Measurements from ENCODE around the gene CPT1A. TPM values are rescaled to one million over a fixed set of nuclear protein-coding genes. Genes with fewer than 3 reads are reported as not detected.
A peak's percentile ranks its signal among the peaks of the same experiment; 100 is the strongest.

CPT1A gene
- total RNA-seq, 1 experiment from 2014 or later: 1.9 TPM

GRCh38 chr11:68748061-68748460 is 93.7 kb downstream of the CPT1A start:
- in situ Hi-C loops (cut with HindIII; ENCODE audit: low sequenced_read_pairs): no loop called here
- DNase-seq (ENCODE audit: low spot score): no peak

DNA sequence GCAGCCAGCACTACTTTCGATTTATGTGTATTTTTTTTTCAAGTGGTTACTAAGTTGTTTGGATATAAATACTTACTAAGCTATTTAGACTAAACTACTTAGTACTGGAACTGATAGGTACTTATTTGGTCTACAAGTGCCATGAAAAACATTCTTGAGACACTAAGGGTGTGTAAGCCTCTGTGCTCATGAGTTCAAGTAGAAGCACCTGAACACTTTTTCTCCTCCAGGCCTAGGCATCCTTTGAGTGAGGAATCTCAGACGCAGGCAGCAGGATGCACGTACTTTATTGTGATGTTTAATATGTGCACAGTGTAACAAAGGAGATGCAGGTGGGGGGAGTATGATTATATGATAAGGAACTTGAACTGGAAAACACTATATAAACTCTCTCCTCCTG is 98.2 kb downstream of the CPT1A start:
- in situ Hi-C loops (cut with HindIII; ENCODE audit: low sequenced_read_pairs): no loop called here
- DNase-seq (ENCODE audit: low spot score): no peak

DNA sequence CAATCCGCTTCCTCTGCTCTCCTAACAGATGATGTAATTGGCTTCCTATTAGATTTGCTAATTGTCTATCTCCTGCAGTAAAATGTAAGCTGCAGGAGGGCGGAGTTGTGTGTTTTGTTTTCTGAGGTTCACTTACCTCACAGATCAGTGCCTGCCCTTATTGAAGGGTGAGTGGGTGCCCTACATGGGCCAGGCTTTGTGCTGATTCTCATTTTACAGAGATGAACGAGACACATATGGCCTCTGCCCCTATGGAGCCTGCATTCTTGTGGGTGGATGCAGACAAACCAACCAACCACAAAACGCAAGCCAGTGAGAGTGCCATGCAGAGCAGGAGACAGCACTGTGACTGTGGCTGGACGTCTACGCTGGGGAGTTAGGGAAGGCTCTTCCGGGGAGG is 100.3 kb downstream of the CPT1A start:
- in situ Hi-C loops (cut with HindIII; ENCODE audit: low sequenced_read_pairs): no loop called here
- DNase-seq (ENCODE audit: low spot score): no peak

- DNase-seq (ENCODE audit: low spot score): no peak
- in situ Hi-C loops (cut with HindIII; ENCODE audit: low sequenced_read_pairs): no loop called here
These were observed 106.1 kb downstream of the CPT1A start for GRCh38 chr11:68735646-68736045.

GRCh38 chr11:68735125-68735524 is 106.6 kb downstream of the CPT1A start:
- DNase-seq (ENCODE audit: low spot score): no peak
- in situ Hi-C loops (cut with HindIII; ENCODE audit: low sequenced_read_pairs): no loop called here

- DNase-seq (ENCODE audit: low spot score): no peak
- in situ Hi-C loops (cut with HindIII; ENCODE audit: low sequenced_read_pairs): no loop called here
These were observed 107.6 kb downstream of the CPT1A start for GRCh38 chr11:68734111-68734510.

DNA sequence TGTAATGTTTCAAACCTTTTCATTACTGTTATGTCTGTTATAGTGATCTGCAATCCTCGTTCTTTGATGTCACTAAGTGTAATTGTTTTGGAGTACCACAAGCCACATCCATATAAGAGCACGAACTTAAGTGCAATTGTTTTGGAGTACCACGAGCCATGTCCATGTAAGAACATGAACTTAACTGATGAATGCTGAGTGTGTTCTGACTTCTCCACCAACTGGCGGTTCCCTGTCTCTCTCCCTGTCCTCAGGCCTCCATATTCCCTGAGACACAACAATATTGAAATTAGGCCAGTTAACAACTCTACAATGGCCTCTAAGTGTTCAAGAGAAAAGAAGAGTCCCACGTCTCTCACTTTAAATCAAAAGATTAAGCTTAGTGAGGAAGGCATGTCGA is 113.9 kb downstream of the CPT1A start:
- in situ Hi-C loops (cut with HindIII; ENCODE audit: low sequenced_read_pairs): no loop called here
- peak; percentile 17 for DNase-seq (ENCODE audit: low spot score)

GRCh38 chr11:68724293-68724692 is 117.4 kb downstream of the CPT1A start:
- in situ Hi-C loops (cut with HindIII; ENCODE audit: low sequenced_read_pairs): no loop called here

GRCh38 chr11:68722143-68722542 is 119.6 kb downstream of the CPT1A start:
- DNase-seq (ENCODE audit: low spot score): no peak
- in situ Hi-C loops (cut with HindIII; ENCODE audit: low sequenced_read_pairs): no loop called here

More at GRCh38 chr11:68724293-68724692, 117.4 kb downstream of the CPT1A start:
- DNase-seq (ENCODE audit: low spot score): no peak

DNA sequence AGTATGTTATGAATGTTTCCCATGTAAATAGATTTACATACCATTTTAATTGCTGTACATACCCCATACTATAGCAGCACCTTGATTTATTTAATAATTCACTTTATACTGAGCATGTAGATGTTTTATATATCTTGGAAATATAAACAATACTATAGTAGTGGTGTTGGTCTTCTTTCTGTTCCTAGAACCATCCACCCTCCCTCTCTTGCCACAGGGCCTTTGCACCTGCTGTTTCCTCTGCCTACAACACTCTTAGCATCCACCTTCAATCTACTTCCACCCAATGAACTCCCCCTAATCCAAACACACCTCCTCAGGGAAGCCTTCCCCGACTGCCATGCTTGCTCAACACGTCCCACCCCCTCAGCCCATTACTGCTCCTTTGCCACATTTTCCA is 120.6 kb downstream of the CPT1A start:
- in situ Hi-C loops (cut with HindIII; ENCODE audit: low sequenced_read_pairs): no loop called here
- no peak for DNase-seq (ENCODE audit: low spot score)

DNA sequence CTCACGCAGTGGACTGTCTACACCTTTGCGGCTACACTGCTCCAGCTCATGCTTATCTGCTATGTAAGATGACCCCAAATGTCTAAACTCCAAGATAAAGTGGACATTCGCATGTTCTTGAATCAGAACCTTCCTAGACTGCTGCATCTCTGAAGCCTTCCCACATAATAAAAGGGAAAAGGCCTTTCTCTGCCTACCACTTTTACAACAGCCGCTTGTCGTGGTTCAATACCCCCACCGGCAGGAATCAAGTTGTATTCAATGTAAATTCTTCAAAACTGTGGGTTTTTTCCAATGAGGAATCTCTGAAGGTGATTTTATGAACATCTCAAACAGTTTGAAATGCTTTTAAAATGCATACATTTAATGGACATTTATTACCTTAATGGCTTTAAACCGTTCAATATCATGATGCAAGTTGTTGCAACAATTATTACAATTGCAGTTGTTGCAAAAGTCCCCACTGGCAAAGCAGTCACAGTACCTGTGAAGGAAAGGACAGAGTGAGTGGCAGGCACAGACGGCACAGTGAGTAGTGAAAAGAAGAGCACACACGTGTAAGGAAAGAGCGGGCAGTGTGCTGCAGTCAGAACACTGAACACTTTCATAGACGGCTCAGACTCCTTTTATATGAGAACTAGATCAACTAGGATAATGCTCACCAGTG is 126.1 kb downstream of the CPT1A start:
- in situ Hi-C loops (cut with HindIII; ENCODE audit: low sequenced_read_pairs): no loop called here
- no peak for DNase-seq (ENCODE audit: low spot score)

DNA sequence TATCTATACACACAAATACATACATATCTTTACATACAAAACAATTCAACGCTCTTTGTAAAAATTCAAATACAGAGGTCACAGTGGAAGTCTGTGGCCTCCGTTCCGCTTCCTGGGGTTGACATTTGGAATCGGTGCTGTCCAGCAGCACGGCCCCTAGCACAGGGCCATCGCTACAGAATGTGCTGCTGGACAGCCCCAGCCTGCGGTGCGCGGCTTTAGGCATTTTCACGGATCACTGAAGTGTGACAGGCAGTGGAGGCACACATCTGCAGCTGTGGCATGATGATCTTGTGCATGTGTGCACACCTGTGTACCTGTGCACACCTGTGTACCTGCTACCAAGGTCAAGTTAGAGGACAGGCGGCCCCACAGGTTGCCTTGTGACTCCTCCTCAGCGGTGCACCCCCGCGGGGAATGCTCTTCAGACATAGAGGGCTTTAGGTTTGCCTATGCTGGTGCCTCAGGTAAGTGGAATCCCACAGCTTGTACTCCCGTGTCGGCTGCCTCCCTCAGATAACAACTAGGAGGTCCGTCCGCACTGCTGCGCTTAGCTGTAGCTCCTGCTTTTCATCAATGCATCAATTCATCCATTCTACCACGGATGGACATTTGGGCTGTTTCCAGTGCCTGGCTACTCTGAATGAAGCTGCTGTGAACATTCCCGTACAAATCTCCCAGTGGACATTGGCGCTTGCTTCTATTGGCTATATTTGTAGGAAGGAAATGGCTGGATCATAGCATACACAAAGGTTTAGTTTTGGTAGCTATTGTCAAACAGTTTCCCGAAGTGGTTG is 127.5 kb downstream of the CPT1A start:
- DNase-seq (ENCODE audit: low spot score): no peak
- in situ Hi-C loops (cut with HindIII; ENCODE audit: low sequenced_read_pairs): no loop called here

GRCh38 chr11:68711114-68711513 is 130.6 kb downstream of the CPT1A start:
- DNase-seq (ENCODE audit: low spot score): no peak
- in situ Hi-C loops (cut with HindIII; ENCODE audit: low sequenced_read_pairs): no loop called here

GRCh38 chr11:68710409-68710808 is 131.3 kb downstream of the CPT1A start:
- DNase-seq (ENCODE audit: low spot score): no peak

DNA sequence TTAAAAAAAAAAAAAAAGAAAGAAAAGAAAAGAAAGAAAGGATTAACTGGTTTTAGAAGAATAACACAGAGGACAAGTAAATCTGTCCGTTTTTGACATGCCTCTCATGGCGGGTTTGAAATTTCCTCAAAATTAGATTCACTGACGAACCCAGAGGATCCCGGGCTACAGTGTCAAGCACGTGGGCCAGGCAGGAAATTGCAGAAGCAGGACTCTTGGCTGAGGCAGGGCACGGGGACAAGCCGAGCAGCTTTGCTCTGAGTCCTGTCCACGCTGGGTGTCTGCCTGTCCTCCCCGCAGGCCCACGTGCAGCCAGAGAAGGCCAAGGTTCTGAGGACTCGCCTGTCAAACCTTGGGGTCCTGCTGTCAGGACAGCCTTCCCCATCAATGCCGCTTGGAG is 132.7 kb downstream of the CPT1A start:
- DNase-seq (ENCODE audit: low spot score): no peak
- in situ Hi-C loops (cut with HindIII; ENCODE audit: low sequenced_read_pairs): no loop called here

More at GRCh38 chr11:68710409-68710808, 131.3 kb downstream of the CPT1A start:
- in situ Hi-C loops (cut with HindIII; ENCODE audit: low sequenced_read_pairs): no loop called here

GRCh38 chr11:68707527-68707926 is 134.2 kb downstream of the CPT1A start:
- in situ Hi-C loops (cut with HindIII; ENCODE audit: low sequenced_read_pairs): no loop called here
- DNase-seq (ENCODE audit: low spot score): no peak

GRCh38 chr11:68704887-68705286 is 136.8 kb downstream of the CPT1A start:
- in situ Hi-C loops (cut with HindIII; ENCODE audit: low sequenced_read_pairs): no loop called here
- DNase-seq (ENCODE audit: low spot score): no peak
